Endothelial cell (in vitro differentiated cells): ENCODE results near the gene SMIM41. TPM values are rescaled to one million over a fixed set of nuclear protein-coding genes. Genes with fewer than 3 reads are reported as not detected.

Experiments
- DNase-seq: peaks from one replicate; pipeline ENCODE4 v3.0.0; 2021; ENCODE audit warnings: low spot score
- H3K27ac Mint-ChIP-seq: one replicate; pipeline ENCODE4 v1.8.0; 2021; ENCODE audit warnings: mixed read lengths, inconsistent platforms; ENCODE audit not compliant: unreplicated experiment
- H3K27me3 Mint-ChIP-seq: one replicate; pipeline ENCODE4 v1.8.0; 2021; ENCODE audit warnings: mild to moderate bottlenecking, moderate library complexity, mixed read lengths, inconsistent platforms; ENCODE audit not compliant: unreplicated experiment
- H3K36me3 Mint-ChIP-seq: one replicate; pipeline ENCODE4 v1.8.0; 2021; ENCODE audit warnings: mild to moderate bottlenecking, low read depth, mixed read lengths, inconsistent platforms; ENCODE audit not compliant: unreplicated experiment
- H3K4me1 Mint-ChIP-seq: one replicate; pipeline ENCODE4 v1.8.0; 2021; ENCODE audit warnings: mild to moderate bottlenecking, mixed read lengths, inconsistent platforms; ENCODE audit not compliant: unreplicated experiment
- H3K4me3 Mint-ChIP-seq: one replicate; pipeline ENCODE4 v1.8.0; 2021; ENCODE audit warnings: mild to moderate bottlenecking, mixed read lengths, inconsistent platforms; ENCODE audit not compliant: unreplicated experiment
- H3K9me3 Mint-ChIP-seq: one replicate; pipeline ENCODE4 v1.8.0; 2021; ENCODE audit warnings: mixed read lengths, inconsistent platforms; ENCODE audit not compliant: unreplicated experiment
- total RNA-seq: library from RNA; stranded (reverse); fragmentation: NEBNext Ultra II Directional; extraction: Animal tissue kit (Norgen Biotek cat#: 25700); gene quantifications from one replicate; pipeline ENCODE4 v1.2.1, GENCODE V29; 2021; ENCODE audit not compliant: unreplicated experiment
- TF ChIP-seq, protein P1 (sequence below): fragments of 200-600 bp; sonication (generic); IDR thresholded peaks from one replicate; pipeline ENCODE4 v1.5.0; 2021; ENCODE audit warnings: antibody characterized with exemption; ENCODE audit not compliant: unreplicated experiment

Gene SMIM41
- total RNA-seq, 1 donor from 2014 or later, result not detected

DNA sequence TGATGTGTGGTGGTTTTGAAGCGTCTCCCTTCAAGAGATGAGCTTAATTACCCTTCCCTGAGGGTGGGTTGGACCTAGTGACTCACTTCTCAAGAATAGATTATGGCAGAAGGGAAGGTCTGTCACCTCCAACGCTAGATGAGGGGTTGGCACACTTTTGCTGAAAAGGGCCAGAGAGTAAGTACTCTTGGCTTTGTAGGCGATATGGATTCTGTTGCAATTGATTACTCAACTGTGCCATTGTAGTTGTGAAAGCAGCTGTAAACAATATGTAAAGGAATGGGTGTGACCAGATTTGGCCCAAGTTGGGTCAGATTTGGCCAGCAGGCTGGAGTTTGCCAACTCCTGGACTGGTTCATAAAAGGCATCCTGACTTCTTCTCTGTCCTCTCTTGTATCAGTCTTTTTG, 53.3 kb downstream of the SMIM41 start:
- Mint-ChIP-seq H3K27ac (no peak overlapping the region), H3K9me3 (no peaks in the 10 kb centered on the region), H3K36me3 (peaks cover 7% of the 10 kb centered on the region), H3K27me3 (peaks cover 2% of the 10 kb centered on the region), H3K4me3 (no peak overlapping the region), H3K4me1 (peaks cover 11% of the 10 kb centered on the region)
- TF ChIP-seq, protein P1, sequence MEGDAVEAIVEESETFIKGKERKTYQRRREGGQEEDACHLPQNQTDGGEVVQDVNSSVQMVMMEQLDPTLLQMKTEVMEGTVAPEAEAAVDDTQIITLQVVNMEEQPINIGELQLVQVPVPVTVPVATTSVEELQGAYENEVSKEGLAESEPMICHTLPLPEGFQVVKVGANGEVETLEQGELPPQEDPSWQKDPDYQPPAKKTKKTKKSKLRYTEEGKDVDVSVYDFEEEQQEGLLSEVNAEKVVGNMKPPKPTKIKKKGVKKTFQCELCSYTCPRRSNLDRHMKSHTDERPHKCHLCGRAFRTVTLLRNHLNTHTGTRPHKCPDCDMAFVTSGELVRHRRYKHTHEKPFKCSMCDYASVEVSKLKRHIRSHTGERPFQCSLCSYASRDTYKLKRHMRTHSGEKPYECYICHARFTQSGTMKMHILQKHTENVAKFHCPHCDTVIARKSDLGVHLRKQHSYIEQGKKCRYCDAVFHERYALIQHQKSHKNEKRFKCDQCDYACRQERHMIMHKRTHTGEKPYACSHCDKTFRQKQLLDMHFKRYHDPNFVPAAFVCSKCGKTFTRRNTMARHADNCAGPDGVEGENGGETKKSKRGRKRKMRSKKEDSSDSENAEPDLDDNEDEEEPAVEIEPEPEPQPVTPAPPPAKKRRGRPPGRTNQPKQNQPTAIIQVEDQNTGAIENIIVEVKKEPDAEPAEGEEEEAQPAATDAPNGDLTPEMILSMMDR, result no peak
- DNase-seq, result no peak

DNA sequence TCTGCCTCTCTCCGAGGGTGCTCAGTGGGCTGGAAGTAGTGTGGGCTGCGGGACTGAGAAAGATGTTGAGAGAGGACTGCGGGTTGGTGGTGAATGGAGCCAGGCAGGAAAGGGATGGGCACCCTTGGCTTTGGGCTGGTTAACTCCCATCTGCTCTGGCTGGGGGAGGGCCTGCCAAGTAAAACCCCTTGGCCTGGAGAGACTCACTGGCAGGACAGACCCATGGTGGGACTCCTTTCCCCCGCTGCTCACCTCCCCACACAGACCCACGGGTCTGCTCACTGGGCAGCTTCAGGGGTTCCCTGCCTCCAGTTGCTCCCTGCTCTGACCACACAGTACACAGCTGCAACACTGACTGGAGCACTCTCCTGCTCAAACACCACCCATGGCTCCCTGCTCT, 58.2 kb downstream of the SMIM41 start:
- no peak for DNase-seq
- peaks cover 3% of the 10 kb centered on the region for H3K27me3 Mint-ChIP-seq
- TF ChIP-seq, protein P1, result no peak
- H3K4me3 Mint-ChIP-seq, result no peak overlapping the region
- H3K36me3 Mint-ChIP-seq, result peaks cover 7% of the 10 kb centered on the region
- peaks cover 6% of the 10 kb centered on the region for H3K4me1 Mint-ChIP-seq
- H3K9me3 Mint-ChIP-seq, result no peaks in the 10 kb centered on the region
- H3K27ac Mint-ChIP-seq, result no peak overlapping the region

DNA sequence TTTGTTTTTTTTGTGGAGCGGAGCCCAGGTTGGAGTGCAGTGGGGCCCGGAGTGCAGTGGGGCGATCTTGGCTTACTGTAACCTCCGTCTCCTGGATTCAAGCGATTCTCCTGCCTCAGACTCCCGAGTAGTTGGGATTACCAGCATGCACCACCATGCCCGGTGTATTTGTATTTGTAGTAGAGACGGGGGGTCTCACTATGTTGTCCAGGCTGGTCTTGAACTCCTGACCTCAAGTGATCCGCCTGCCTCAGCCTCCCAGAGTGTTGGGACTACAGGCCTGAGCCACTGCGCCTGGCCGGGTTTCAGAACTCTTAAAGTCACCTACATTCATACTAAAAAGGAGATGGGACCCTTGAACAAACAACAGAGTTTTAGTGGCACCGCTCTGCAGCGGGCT, 59.6 kb downstream of the SMIM41 start:
- Mint-ChIP-seq H3K27ac (no peak overlapping the region), H3K36me3 (peaks cover 7% of the 10 kb centered on the region), H3K27me3 (peaks cover 3% of the 10 kb centered on the region), H3K4me1 (peaks cover 10% of the 10 kb centered on the region), H3K9me3 (no peaks in the 10 kb centered on the region), H3K4me3 (no peak overlapping the region)
- DNase-seq, result no peak
- TF ChIP-seq, protein P1, result no peak

DNA sequence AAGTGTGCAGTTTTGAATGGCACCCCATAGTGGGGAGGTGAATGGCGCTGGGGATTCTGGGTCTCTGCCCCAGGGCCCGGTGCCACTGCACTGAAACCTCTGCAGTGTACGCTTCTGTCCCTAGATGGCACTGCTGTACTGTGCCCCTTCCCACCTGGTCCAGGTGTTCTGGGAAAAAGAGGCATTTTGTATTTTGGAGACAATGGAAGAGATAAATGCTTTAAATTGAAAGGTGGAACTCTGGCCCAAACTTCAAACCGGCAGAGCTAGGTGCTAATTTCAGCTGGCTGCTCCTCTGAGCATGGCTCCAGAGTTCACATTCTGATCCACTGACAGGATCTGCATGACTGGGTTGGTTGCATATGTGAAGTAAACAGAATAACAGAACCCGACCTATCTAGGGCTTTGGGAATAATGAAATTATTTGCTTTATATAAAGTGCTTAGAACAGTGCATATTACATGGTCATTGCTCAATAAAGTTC, 60.1 kb downstream of the SMIM41 start:
- Mint-ChIP-seq H3K27me3 (peaks cover 6% of the 10 kb centered on the region), H3K27ac (no peak overlapping the region), H3K9me3 (no peaks in the 10 kb centered on the region), H3K36me3 (peaks cover 7% of the 10 kb centered on the region), H3K4me1 (peaks cover 10% of the 10 kb centered on the region), H3K4me3 (no peak overlapping the region)
- TF ChIP-seq, protein P1, result peak; percentile 75
- peak; percentile 53 for DNase-seq

DNA sequence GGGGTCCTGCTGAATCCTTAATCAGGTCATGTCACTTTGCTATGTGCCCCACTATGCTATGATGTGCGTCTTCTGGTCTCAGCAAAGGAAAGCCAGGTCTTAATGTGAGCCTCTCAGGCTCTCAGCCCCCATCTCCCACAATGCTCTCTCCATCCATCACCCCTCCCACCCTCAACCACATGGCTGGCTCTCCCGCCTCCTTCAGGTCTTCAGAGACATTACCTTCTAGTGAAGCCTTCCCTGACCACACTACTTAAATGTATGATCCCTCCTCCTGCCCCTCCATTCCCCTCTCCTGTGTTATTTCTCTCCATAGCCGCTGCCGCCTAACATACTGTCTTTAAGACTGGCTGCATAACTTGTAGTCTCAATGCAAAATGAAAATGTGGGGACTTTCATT, 61.8 kb downstream of the SMIM41 start:
- no peak overlapping the region for H3K4me3 Mint-ChIP-seq
- peaks cover 7% of the 10 kb centered on the region for H3K36me3 Mint-ChIP-seq
- H3K9me3 Mint-ChIP-seq, result no peaks in the 10 kb centered on the region
- TF ChIP-seq, protein P1, result no peak
- H3K4me1 Mint-ChIP-seq, result peaks cover 15% of the 10 kb centered on the region
- no peak for DNase-seq
- H3K27ac Mint-ChIP-seq, result peak overlapping the region; percentile 33
- H3K27me3 Mint-ChIP-seq, result peaks cover 6% of the 10 kb centered on the region
